Measurements from ENCODE around the gene RIMBP2.

DNA sequence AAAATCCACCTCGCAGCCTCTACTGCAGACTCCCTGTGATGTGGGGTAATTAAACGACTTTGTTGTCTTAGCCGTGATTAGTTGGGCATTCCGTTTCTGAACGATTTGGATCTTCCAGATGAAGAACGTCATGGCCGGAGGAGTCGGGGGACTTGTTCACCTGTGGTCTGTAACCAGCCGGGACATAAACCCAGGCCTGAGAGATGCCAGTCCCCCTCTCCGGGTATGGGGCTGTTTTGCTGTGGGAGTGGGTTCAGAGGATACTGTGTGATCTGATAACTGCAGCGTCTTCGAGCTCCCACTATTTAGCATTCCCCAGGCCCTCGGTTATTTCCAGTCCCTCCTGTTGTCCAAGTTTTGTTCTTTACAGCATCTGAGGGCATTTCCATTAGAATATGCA is 282.3 kb downstream of the RIMBP2 start:
- TF ChIP-seq, protein P1, sequence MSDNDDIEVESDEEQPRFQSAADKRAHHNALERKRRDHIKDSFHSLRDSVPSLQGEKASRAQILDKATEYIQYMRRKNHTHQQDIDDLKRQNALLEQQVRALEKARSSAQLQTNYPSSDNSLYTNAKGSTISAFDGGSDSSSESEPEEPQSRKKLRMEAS (IDR thresholded peaks at IDR 0.05; ENCODE audit: low read depth), result no peak
- TF ChIP-seq CHD2 (IDR thresholded peaks at IDR 0.05; ENCODE audit: low read length, partially characterized antibody), result no peak
- TF ChIP-seq, protein P2, sequence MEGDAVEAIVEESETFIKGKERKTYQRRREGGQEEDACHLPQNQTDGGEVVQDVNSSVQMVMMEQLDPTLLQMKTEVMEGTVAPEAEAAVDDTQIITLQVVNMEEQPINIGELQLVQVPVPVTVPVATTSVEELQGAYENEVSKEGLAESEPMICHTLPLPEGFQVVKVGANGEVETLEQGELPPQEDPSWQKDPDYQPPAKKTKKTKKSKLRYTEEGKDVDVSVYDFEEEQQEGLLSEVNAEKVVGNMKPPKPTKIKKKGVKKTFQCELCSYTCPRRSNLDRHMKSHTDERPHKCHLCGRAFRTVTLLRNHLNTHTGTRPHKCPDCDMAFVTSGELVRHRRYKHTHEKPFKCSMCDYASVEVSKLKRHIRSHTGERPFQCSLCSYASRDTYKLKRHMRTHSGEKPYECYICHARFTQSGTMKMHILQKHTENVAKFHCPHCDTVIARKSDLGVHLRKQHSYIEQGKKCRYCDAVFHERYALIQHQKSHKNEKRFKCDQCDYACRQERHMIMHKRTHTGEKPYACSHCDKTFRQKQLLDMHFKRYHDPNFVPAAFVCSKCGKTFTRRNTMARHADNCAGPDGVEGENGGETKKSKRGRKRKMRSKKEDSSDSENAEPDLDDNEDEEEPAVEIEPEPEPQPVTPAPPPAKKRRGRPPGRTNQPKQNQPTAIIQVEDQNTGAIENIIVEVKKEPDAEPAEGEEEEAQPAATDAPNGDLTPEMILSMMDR (IDR thresholded peaks at IDR 0.05), result no peak
- TF ChIP-seq JUND (IDR thresholded peaks at IDR 0.05), result no peak
- TF ChIP-seq, protein P3, sequence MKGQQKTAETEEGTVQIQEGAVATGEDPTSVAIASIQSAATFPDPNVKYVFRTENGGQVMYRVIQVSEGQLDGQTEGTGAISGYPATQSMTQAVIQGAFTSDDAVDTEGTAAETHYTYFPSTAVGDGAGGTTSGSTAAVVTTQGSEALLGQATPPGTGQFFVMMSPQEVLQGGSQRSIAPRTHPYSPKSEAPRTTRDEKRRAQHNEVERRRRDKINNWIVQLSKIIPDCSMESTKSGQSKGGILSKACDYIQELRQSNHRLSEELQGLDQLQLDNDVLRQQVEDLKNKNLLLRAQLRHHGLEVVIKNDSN (IDR thresholded peaks at IDR 0.05; ENCODE audit: borderline replicate concordance, low read depth), result no peak
- no peak for TF ChIP-seq POLR2AphosphoS5 (IDR thresholded peaks at IDR 0.05; ENCODE audit: low read depth, low read length)
- TF ChIP-seq FOXJ3 (CRISPR knock-in tag; IDR thresholded peaks at IDR 0.05), result no peak
- no peak for TF ChIP-seq TEAD4 (IDR thresholded peaks at IDR 0.05; ENCODE audit: borderline replicate concordance, insufficient read depth)
- TF ChIP-seq EP300 (IDR thresholded peaks at IDR 0.05; ENCODE audit: borderline replicate concordance in 1 of 2, low read depth in 1 of 2, low read length in 1 of 2), result no peak
- no peak for TF ChIP-seq TAF1 (IDR thresholded peaks at IDR 0.05; ENCODE audit: borderline replicate concordance, low read depth, low read length)
- no peak for TF ChIP-seq GABPA (IDR thresholded peaks at IDR 0.05; ENCODE audit: low read depth)
- TF ChIP-seq, protein P4, sequence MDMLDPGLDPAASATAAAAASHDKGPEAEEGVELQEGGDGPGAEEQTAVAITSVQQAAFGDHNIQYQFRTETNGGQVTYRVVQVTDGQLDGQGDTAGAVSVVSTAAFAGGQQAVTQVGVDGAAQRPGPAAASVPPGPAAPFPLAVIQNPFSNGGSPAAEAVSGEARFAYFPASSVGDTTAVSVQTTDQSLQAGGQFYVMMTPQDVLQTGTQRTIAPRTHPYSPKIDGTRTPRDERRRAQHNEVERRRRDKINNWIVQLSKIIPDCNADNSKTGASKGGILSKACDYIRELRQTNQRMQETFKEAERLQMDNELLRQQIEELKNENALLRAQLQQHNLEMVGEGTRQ (IDR thresholded peaks at IDR 0.05; ENCODE audit: borderline replicate concordance, low read depth, low read length), result no peak
- TF ChIP-seq GATA2 (CRISPR knock-in tag; IDR thresholded peaks at IDR 0.05), result no peak

Data from SK-N-SH (cell line).